Erythroblast (primary cell): ENCODE data around the gene TXNIP.

Source experiments
- GATA1 ChIP-seq: IDR thresholded peaks from 2 replicates; pipeline ENCODE4 v1.6.1; 2011; ENCODE audit warnings: low read depth, mild to moderate bottlenecking, control low read depth, low read length, moderate library complexity
- POLR2A ChIP-seq: IDR thresholded peaks from 2 replicates; pipeline ENCODE4 v1.6.1; 2011; ENCODE audit warnings: mild to moderate bottlenecking, low read length

DNA sequence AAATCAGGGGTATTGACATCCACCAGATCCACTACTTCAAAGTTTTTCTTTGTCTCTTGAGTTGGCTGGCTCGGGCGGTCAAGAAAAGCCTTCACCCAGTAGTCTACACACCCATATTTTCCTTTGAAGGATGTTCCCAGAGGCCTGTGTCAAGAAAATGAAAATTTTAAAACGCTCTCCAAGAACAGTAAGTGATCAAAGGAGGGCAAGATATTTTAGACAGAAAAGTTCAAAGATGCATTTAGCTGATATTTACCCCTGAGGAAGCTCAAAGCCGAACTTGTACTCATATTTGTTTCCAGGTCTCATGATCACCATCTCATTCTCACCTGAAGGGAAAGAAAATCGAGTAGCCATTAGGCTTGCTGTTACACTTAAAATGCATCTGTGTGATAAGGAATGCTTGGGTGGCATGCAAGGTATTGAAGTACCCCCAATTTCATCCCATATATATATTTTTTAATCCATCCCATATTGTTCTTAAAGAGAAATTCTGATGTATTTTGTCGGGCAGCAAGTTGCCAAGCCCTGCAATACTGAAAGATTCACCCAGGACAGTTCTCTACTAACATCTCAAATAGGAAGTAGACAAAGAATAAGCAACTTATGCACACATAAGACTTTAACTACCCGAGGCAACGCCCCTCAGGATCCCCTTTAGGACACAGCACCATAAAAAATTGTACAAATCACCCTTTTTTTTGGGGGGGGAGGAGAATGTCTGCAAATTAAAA, 1.1 kb downstream of the TXNIP start:
- no peak for TF ChIP-seq POLR2A
- TF ChIP-seq GATA1 = no peak
